ENCODE results near the gene MAGI2.
"Not testable (repeated sequence)": the region's sequence is repeated elsewhere in the genome, so short reads cannot be mapped to it uniquely, and the experiment has no call there.

The MAGI2 gene

GRCh38 chr7:78323118-78323517 lies 1130.3 kb downstream of the MAGI2 start:
- DNase-seq: no peak

- DNase-seq: not testable (repeated sequence)
Measured at GRCh38 chr7:78322231-78322630, 1131.2 kb downstream of the MAGI2 start.

GRCh38 chr7:78317371-78317770 lies 1136.1 kb downstream of the MAGI2 start:
- DNase-seq: no peak

- no peak for DNase-seq
Measured at GRCh38 chr7:78316110-78316509, 1137.4 kb downstream of the MAGI2 start.

GRCh38 chr7:78315119-78315518 lies 1138.3 kb downstream of the MAGI2 start:
- DNase-seq: no peak

- no peak for DNase-seq
Measured at GRCh38 chr7:78311181-78311580, 1142.3 kb downstream of the MAGI2 start.

GRCh38 chr7:78307892-78308291 lies 1145.6 kb downstream of the MAGI2 start:
- no peak for DNase-seq

GRCh38 chr7:78306634-78307033 lies 1146.8 kb downstream of the MAGI2 start:
- DNase-seq: no peak

- DNase-seq: no peak
Measured at GRCh38 chr7:78301407-78301806, 1152.1 kb downstream of the MAGI2 start.

- no peak for DNase-seq
Measured at GRCh38 chr7:78299088-78299487, 1154.4 kb downstream of the MAGI2 start.

- DNase-seq: no peak
Measured at GRCh38 chr7:78296644-78297371, 1156.7 kb downstream of the MAGI2 start.

- DNase-seq: no peak
Measured at GRCh38 chr7:78296046-78296597, 1157.3 kb downstream of the MAGI2 start.

GRCh38 chr7:78289471-78289870 lies 1164.0 kb downstream of the MAGI2 start:
- not testable (repeated sequence) for DNase-seq

- DNase-seq: no peak
Measured at GRCh38 chr7:78284945-78285344, 1168.5 kb downstream of the MAGI2 start.

- no peak for DNase-seq
Measured at GRCh38 chr7:78280276-78280675, 1173.2 kb downstream of the MAGI2 start.

- DNase-seq: no peak
Measured at GRCh38 chr7:78279457-78279856, 1174.0 kb downstream of the MAGI2 start.

- DNase-seq: no peak
Measured at GRCh38 chr7:78279032-78279431, 1174.4 kb downstream of the MAGI2 start.

GRCh38 chr7:78267141-78267540 lies 1186.3 kb downstream of the MAGI2 start:
- DNase-seq: no peak

- no peak for DNase-seq
Measured at GRCh38 chr7:78265486-78265885, 1188.0 kb downstream of the MAGI2 start.

- DNase-seq: no peak
Measured at GRCh38 chr7:78265071-78265470, 1188.4 kb downstream of the MAGI2 start.

GRCh38 chr7:78264105-78264504 lies 1189.4 kb downstream of the MAGI2 start:
- no peak for DNase-seq

GRCh38 chr7:78261739-78262138 lies 1191.7 kb downstream of the MAGI2 start:
- DNase-seq: no peak

GRCh38 chr7:78261302-78261701 lies 1192.2 kb downstream of the MAGI2 start:
- no peak for DNase-seq

GRCh38 chr7:78260826-78261225 lies 1192.6 kb downstream of the MAGI2 start:
- DNase-seq: no peak

- no peak for DNase-seq
Measured at GRCh38 chr7:78254726-78255055, 1198.8 kb downstream of the MAGI2 start.

Measured in activated CD4-positive, alpha-beta T cell treated with anti-CD3 and anti-CD28 coated beads for 4 hours (primary cell).